ENCODE data around the gene GEMIN5.

Gene GEMIN5

DNA sequence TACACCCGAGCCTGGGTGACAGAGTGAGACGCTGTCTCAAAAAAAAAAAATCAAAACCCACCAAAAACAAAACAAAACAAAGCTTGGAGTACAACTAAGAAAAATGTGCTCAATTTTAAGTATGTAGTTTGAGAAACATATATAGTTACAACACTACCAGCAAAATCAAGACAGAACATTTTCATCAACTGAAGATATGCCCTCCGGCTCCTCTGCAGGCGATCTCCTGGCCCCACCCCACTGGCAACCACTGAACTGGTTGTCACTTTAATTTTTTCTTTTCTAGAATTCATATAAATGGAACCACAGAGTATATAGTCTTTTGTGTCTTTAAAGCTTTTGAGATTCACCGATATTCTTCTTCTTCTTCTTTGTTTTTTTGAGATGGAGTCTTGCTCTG, 44.6 kb downstream of the GEMIN5 start:
- no peak for DNase-seq

DNA sequence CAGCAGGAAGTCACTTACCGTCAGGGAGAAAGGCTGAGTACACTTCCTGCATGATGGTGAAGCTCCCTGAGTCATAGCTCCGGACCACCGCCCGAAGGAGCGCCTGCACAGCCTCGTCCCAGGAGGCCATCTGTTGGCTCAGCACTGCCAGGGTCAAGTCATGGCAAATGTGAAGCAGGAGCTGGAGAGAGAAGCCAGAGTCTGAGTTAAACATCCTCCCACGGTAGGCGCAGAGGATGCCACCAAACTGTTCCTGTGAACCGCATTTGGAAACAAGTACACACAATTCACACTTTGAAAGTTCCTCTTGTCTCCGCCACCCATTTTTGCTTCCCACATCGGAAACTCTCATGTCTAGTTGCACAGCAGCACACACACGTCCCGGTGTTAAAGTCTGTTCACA, 45.6 kb downstream of the GEMIN5 start:
- DNase-seq, result no peak

DNA sequence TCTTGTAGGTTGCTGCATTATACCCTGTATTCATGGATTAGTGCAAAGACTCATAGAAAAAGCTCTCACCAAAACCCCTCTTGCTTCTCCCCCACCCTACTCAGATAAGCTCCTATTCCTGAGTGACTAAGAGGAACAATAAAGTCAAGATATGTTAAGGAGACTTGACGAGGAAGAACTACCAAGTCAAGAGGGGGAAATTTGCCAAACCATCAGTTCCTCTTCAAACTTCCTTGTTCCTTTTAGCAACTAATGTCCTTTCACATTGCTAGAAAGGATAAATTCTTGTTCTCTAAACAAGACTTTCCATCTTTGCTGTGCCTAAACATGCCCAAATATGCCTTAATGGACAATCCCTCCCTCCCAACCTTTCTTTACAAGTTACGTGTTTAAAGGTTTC, 52.6 kb downstream of the GEMIN5 start:
- no peak for DNase-seq

DNA sequence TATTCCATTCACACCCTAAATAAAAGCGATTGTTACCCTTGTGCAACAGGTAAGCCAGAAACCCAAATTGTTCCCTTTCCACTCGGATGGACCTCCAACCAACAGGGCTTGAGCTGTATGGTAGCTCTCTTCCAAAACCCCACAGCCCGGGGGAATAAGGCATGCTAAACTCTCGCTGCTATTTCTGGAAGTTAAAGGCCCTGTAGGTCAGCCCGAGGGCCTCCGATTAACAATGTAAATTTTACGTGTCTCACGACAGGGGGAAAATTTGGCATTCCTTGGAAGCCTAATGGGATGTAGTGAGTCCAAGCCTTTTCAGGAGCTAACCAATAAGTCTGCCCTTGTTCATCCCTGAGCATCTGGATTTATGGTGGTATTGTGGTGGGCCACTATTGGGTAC, 53.6 kb downstream of the GEMIN5 start:
- no peak for DNase-seq

DNA sequence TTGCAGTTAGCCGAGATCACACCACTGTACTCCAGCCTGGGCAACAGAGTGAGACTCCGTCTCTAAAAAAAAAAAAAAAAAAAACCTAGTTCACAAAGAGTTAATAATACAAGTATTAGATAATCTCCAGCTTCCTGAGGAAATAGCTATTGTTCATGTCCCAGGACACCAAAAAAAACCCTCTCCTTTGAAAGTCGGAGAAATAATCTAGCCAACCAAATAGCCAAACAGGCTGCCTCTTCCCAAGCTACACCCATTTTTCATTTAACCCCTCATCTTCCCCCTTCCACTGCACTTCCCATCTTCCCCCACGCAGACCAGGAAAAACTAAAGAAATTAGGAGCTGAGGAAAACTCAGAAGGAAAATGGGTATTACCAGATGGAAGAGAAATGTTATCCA, 56.0 kb downstream of the GEMIN5 start:
- DNase-seq, result no peak

DNA sequence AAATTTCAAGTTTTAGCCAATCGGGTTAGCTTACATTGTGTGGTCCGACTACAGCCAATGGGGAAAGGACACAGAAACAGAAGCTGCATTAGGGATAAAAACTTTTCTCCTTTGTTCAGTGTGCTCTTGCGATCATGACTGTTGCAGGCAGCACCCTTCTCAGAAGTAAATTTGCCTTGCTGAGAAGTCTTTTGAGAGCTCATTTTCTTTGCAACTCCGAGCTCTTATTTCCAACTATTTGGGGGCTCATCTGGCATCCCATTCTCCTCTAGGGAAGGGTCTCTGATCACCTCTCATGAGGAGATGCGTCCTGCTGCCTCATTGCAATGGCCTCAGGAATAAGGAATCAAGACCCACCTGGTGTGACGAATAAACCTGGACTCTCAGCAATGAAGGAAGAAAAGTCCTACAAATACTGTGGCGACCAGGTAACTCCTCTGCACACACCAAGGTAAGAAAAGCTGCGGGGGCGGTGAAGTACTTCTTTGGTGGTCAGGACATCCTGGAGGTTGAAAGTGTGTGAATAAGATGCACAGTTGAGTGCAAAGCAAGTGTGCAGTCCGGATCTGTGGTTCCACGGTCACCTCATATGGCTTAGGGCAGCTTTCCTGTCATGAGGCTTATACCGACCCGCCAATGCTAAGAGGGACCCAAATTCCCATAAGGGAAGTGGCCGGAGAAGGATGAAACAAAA, 59.2 kb downstream of the GEMIN5 start:
- DNase-seq, result no peak

DNA sequence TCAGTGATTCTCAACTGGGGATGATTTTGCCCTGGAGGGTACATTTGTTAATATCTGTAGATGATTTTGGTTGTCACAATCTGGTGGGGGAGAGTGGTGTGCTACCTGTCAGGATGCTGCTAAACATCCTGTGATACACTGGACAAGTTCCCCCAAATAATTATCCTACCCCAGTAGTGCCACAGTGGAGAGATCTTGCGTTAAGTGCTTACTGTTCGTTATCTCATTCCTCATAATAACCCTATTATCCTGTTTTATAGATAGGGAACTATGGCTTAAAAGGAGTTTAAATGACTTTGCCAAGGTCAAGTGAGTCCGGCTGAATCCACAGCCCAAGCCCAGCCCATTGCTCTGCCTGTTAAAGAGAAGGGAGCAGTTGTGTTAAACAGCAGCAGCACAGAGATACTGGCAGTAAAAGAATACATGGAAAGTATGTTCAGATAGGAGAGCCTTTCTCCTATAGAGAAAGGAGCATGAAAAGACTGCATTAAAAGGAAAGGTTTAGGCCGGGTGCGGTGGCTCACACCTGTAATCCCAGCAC, 64.2 kb downstream of the GEMIN5 start:
- no peak for DNase-seq

DNA sequence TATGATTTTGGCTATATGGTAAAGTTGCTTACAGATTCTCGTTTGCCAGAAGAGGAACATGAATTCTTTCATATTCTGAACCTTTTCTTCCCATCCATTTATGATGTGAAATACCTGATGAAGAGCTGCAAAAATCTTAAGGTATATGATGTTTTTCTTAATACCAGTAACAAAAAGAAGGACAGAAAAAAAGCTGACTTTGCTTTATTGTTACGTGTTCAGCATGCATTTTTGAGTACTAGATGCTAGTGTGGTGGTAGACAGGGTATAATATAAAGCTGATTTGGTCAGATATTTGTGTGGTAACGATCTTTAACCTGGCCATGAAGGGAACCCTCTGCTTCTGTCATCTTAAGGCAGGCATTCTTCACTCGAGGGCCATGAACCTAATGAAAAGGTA, 66.3 kb downstream of the GEMIN5 start:
- no peak for DNase-seq

DNA sequence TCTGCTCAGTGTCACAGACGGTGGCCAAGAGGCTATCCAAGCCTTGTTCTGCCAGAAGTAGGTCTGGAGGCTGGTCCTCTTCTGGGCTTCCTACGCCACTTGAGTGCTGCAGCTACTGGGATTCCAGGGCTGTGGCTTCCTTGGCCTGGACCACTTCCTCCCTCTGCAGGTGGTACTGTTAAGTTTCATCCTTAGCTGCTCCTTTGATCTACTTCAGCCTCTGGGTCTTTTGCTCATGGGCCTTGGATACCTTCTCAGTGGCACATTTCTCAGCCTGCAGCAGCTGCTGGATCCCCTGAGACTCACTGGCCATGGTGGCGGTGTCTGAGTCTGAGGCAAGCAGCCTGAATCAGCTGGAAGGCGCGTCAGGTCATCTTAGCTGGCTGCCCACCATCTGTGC, 69.3 kb downstream of the GEMIN5 start:
- no peak for DNase-seq

DNA sequence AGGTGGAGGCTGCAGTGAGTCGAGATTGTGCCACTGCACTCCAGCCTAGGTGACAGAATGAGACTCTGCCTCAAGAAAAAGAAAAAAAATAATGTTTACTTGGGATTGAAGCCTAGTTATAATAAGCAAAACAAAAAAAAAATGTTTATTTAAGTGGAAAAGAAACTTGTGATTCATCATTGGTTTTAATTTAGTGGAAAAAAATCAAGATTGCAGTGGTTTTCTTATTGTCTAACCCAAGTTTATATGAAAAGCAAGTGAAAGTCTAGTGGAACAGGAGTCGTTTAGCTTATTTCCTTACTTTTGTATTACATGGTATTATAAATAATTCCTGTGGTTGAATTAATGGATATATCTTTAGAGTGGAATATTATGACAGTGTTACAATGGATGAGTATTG, 71.2 kb downstream of the GEMIN5 start:
- no peak for DNase-seq

DNA sequence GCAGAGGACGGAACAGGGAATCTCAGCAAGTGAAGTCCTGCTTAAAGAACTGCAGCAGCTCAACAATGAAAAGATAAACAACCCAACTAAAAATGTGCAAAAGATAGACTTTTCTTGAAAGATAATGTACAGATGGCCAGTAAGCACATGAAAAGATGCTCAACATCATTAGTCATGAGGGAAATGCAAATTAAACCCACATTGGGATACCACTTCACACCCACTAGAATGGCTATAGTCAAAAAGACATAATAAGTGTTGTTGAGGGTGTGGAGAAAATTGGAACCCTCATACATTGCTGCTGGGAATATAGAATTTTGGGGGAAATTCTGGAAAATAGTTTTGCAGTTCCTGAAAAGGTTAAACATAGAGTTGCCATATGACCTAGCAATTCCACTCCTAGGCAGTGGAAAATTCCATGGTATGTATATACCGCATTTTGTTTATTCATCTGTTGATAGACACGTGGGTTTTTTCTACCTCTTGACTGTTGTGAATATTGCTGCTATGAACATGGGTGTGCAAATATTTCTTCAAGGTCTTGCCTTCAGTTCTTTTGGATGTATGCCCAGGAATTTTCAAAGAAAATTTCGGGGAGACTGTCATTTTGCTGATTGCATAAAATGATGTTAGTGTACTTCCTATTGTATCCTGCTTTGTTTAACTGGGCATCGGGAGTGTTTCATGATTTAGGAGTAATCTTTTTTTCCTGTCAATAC, 72.4 kb downstream of the GEMIN5 start:
- no peak for DNase-seq

DNA sequence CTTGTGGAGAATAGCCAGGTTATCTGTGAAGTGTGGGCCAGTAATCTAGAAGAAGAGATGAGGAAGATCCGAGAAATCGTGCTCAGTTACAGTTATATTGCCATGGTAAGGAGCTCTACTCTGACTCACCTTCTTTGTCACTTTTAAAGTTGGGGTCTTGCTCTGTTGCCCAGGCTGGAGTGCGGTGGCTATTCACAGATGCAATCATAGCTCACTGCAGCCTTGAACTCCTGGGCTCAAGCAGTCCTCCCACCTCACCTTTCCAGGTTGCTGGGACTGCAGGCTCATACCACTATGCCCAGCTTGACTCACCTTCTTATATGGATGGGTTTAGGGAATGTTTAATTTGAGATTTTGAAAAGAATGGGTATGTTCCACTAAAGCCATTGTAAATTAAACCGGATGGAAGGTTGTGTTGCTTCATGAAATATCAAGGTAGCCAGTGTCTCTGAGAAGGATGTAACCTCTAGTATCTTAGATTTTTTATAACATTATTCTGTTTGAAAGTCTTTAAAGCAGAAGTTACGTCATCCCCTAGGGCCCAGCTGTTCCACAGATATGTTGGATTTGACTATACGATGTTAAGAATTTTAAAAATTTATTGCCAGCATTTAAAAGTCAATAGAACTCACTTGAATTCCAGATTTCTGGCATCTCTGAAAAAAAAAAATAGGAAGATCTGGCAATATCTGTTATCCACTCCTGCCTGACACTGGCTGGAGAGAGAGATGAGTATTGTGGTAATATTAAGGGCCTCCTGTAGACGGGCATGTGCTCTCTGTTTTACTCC, 74.5 kb downstream of the GEMIN5 start:
- DNase-seq, result no peak

DNA sequence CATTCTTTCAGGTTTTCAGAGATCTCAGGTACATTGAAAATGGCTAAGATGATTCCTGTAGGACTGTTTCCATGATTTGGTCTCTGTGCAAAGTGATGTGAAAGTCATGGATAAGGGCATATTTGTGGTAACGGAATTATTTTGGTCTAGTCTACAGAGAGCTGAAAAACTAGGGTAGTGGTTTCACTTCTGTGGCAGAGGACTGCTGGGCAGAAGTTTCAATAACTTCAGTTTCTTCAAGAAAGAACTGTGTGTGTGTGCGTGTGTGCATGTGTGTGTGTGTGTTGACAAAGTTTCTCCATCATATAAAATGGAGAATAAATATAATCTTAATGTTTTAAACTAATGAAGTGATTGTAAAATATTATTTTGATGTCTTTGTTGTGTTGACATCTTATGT, 75.2 kb downstream of the GEMIN5 start:
- no peak for DNase-seq

DNA sequence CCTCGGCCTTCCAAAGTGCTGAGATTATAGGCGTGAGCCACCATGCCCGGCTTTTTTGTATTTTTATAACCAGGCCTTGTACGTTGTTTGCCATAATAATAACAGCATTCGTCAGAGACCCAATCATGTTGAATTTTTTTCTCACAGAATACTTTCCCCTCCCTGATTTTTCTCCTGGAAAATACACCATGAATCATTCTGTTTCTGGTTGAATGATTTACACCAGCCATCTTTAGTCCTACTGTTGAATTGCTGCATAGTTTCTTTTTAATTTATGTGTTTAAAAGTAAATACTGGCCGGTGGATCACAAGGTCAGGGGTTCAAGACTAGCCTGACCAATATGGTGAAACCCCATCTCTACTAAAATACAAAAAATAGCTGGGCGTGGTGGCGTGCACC, 76.1 kb downstream of the GEMIN5 start:
- DNase-seq, result no peak

DNA sequence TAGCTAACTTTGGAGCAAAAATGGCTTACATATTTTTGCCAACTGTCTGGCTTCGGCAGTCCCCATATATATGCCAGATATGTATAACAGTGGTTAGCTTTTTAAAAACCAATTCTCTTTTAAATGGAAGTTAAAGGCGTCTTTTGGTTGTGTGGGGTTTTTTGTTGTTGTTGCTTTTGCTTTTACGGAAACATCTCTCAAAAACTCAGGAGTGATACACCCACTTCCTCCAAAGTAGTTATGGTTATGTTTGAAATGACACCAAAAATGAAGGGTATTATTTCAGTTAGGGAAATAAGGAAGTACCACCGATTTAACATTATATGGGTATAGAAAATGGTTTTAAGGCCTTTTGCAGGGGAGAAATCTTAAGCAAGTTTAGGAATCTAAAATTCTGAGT, 77.2 kb downstream of the GEMIN5 start:
- no peak for DNase-seq

DNA sequence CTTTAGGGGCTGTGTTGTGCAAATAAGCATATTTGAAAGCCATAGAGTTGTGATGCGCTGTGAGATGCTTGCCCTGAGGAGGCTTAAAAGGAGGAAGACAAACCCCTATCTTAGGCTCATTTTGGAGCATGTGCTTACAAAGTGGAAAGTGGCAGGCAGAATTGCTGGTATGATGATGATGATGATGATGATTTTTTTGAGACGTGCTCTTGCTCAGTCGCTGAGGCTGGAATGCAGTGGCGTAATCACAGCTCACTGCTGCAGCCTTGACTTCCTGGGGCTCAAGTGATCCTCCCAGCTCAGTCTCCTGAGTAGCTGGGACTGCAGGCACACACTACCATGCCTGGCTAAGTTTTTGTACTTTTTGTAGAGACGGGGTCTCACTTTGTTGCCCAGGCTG, 77.9 kb downstream of the GEMIN5 start:
- DNase-seq, result no peak

DNA sequence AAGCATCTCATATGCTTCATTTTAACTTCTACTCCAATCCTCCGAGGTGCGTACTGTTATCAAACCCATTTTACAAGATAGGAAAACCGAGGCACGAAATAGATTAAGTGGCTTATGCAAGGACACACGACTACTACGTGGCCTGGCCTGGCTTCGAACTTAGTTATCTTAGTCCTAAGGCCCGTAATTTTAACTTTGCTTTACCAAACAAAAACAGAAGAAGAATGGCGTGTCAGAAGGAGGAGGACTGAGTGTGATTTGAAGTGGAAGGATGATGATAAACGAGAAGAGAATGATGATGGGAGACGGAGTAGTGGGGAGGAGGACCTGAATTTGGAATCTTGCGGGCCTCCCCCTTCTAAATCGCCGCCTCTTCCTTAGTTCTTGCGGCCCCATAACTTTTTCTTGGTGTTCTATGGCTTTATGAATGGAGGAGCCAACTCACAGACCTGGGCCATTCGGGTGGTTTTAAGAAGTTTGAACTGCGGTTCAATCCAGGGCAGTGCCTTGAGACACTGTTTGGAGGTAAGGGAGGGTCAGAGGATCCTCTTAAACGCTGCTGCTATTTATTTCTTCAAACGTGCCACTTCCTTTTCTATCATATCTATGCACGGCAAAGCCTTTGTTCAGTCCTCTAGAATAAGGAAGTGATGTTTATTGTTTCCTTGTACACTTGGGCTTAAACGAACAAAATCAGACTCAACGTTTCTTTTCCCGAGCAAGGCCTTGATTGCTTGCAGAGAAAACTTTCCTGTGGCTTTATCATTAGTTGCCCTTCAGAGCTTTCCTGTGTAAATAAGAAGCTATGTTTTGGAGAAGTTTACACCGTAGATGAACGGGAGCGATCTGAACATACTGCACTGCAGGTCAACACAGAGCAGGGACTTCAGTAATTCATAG, 78.8 kb downstream of the GEMIN5 start:
- peak; percentile 39 for DNase-seq

DNA sequence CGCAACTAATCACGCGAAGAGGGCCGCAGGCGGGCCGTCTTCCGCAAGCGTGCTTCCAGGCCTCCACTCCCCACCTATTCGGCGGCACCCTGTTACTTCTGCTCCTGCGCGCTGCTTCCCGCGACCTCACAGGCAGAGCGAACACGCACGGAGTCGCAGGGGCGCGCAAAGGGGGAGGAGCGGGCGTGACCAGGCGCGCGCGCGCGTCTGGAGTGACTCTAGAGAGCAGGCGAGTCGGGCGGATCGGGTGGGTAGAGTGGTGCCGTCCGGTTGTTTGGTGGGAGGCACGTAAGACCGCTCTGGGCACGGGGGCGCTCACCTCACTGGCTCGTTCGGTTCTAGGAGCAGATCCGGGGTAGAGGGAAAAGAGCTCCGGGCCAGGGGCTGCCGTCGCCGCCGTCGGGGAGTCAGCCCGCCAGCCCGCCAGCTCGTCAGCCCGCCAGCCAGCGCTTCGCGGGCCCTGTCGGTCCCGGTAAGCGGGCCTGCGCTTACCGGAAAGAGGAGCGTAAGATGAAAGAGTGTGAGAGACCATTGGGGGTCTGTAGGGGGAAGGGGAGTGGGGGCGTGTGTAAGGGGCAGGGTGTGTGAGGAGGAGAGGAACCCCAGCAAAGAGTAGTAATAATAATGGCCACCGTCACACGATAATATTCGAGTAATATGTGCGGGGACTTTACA, 79.6 kb downstream of the GEMIN5 start, which contains the start of gene CNOT8:
CNOT8 (plus strand) TSS at position 331 of the 675 bp plus-strand sequence. CDS start 4,652 bp downstream, outside the sequence.
- DNase-seq, result peak; percentile 99

DNA sequence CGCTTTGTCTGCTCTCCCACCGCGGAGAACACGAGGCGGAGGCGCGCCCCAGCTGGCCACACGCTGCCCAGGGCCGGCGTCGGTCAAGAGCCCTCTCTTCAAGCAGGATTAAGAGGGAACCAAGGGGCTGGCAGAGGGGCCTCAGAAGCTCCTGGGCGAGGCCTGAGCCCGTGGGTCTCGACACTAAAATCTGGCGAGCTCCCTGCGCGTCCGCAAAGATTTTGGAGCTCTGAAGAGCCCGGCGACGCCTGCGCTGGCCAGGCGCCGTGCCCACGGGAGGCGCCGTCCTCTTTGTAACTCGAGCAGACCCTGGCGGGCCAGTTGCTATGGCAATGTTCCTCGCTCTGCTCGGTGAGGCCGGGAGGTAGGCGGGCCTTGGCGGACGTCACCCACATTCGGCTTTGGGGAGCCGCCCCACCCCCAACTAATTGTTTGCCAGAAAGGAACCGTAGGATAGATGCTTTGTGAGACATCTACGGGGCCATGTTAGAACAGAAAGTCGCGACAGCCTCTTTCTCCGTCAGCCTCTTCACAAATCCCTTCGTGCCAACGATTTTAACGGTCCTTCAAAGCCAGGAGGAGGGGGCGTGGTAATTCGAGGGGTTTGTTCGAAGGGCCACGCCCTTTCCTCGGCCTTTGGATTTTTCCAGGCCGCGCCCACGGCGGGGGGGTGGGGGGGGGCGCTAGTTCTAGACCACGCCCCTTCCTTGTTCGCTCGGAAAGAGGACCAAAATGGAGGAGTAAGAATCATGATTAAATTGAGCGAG, 80.3 kb downstream of the GEMIN5 start:
- peak; percentile 100 for DNase-seq

DNA sequence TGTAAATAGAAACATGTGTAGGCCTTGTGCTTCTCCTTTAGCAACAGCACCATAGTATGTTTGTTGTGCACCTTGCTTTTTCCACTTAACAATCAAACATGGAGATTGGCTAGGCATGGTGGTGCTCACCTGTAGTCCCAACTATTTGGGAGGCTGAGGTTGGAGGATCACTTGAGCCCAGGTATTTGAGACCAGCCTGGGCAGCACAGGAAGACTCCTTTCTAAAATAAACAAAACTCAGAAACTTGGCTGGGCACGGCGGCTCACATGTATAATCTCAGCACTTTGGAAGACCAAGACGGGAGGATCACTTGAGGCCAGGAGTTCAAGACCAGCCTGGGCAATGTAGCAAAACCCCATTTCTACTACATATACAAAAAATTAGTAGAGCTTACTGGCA, 86.7 kb downstream of the GEMIN5 start:
- no peak for DNase-seq
